HCT116 (cell line): ENCODE measurements around the gene DNM3. TPM values are rescaled to one million over a fixed set of nuclear protein-coding genes. Genes with fewer than 3 reads are reported as not detected.

Source experiments
- ATAC-seq: fragments of 200-7000 bp; cut with Tn5 transposase; 2 replicates; pipeline ENCODE4 v1.9.1; 2020; ENCODE audit warnings: mild to moderate bottlenecking, moderate library complexity
- BruUV-seq: library from RNA; stranded (reverse); fragments of 400-500 nt; replicated peaks from 2 replicates; lab custom pipeline; 2021; lab: Mats Ljungman, UMichigan
- CTCF ChIA-PET: fragments of 300-600 bp; sonication (Branson Sonifier 250); formaldehyde crosslinking; loops from one replicate; lab custom pipeline; 2021; ENCODE audit warnings: antibody characterized with exemption; lab: Charles Lee
- POLR2A ChIA-PET: fragments of 300-600, 350-600 bp; sonication (Branson Sonifier 250); formaldehyde crosslinking; loops from one replicate; lab custom pipeline; 2021; ENCODE audit warnings: antibody characterized with exemption; lab: Charles Lee
- RAD21 ChIA-PET, 2 experiments: fragments of 300-600 bp; sonication (Branson Sonifier 250); formaldehyde crosslinking; loops; one replicate each; lab custom pipeline; 2023; ENCODE audit warnings: low total read pairs in 2 of 2; ENCODE audit not compliant: uncharacterized antibody in 2 of 2, unreplicated experiment in 2 of 2, low non-redundant PET in 1 of 2; lab: Charles Lee
- DNase-seq: peaks from one replicate; pipeline ENCODE4 v3.0.0-alpha.2; 2010; ENCODE audit warnings: low read depth, low spot score
- H2AFZ ChIP-seq: fragments of 200-600 bp; shearing (Covaris generic), sonication (generic); 2 replicates; pipeline ENCODE4 v1.6.1; 2017; ENCODE audit warnings: low read depth, mixed run types, mixed read lengths, antibody characterized with exemption, low read length; ENCODE audit not compliant: poor library complexity, severe bottlenecking
- H3K27ac ChIP-seq: 2 replicates; pipeline ENCODE4 v1.5.1; 2012; ENCODE audit warnings: low read depth, low read length
- H3K27me3 ChIP-seq: fragments of 200-600 bp; sonication (generic); 2 replicates; pipeline ENCODE4 v1.6.1; 2016; ENCODE audit warnings: mixed run types, low read length, mixed read lengths; ENCODE audit not compliant: insufficient read depth
- H3K36me3 ChIP-seq, 2 experiments: fragments of 200-500 bp in 1 of 2; fragments of 200-600 bp in 1 of 2; sonication (Bioruptor generic) in 1 of 2; sonication (generic) in 1 of 2; 2 replicates each; pipeline versions ENCODE4 v1.5.1 to v1.6.1; 2014 to 2016; ENCODE audit warnings: low read length in 2 of 2, inconsistent platforms in 1 of 2, mixed read lengths in 1 of 2, mixed run types in 1 of 2; ENCODE audit not compliant: insufficient read depth in 2 of 2, control insufficient read depth in 1 of 2
- H3K4me1 ChIP-seq, 2 experiments: fragments of 200-600 bp in 1 of 2; sonication (generic) in 1 of 2; 2 replicates each; pipeline versions ENCODE4 v1.5.1 to v1.6.1; 2012 to 2017; ENCODE audit warnings: low read length in 2 of 2, inconsistent platforms in 1 of 2, mild to moderate bottlenecking in 1 of 2, mixed read lengths in 1 of 2, mixed run types in 1 of 2, moderate library complexity in 1 of 2; ENCODE audit not compliant: insufficient read depth in 2 of 2, control insufficient read depth in 1 of 2
- H3K4me2 ChIP-seq: fragments of 200-600 bp; sonication (generic); 2 replicates; pipeline ENCODE4 v1.6.1; 2017; ENCODE audit warnings: mixed run types, low read length, mixed read lengths
- H3K4me3 ChIP-seq, 2 experiments: fragments of 200-600 bp in 1 of 2; sonication (generic) in 1 of 2; replicated peaks in 1 of 2; 2 replicates each; pipeline ENCODE4 v1.5.1; 2011 to 2016; ENCODE audit warnings: low read length in 2 of 2, control low read depth in 1 of 2, low read depth in 1 of 2, mild to moderate bottlenecking in 1 of 2, mixed read lengths in 1 of 2, mixed run types in 1 of 2
- H3K79me2 ChIP-seq: fragments of 200-600 bp; sonication (generic); 2 replicates; pipeline ENCODE4 v1.6.1; 2017; ENCODE audit warnings: mild to moderate bottlenecking, mixed run types, low read length, moderate library complexity, mixed read lengths; ENCODE audit not compliant: insufficient read depth
- H3K9ac ChIP-seq: fragments of 200-600 bp; sonication (generic); 2 replicates; pipeline ENCODE4 v1.6.1; 2016; ENCODE audit warnings: low read length, mixed read lengths
- H3K9me2 ChIP-seq: fragments of 200-600 bp; sonication (generic), shearing (Covaris generic); 2 replicates; pipeline ENCODE4 v1.6.1; 2017; ENCODE audit warnings: mixed run types, mild to moderate bottlenecking, moderate library complexity; ENCODE audit not compliant: insufficient read depth
- H3K9me3 ChIP-seq, 2 experiments: fragments of 200-500 bp in 1 of 2; fragments of 200-600 bp in 1 of 2; sonication (Bioruptor generic) in 1 of 2; sonication (generic) in 1 of 2; 2 replicates each; pipeline ENCODE4 v1.6.1; 2014 to 2017; ENCODE audit warnings: low read length in 2 of 2, mixed read lengths in 2 of 2, inconsistent platforms in 1 of 2, low read depth in 1 of 2, mild to moderate bottlenecking in 1 of 2, mixed run types in 1 of 2, moderate library complexity in 1 of 2; ENCODE audit not compliant: control insufficient read depth in 1 of 2, insufficient read depth in 1 of 2
- H4K20me1 ChIP-seq: fragments of 200-600 bp; sonication (generic), shearing (Covaris generic); 2 replicates; pipeline ENCODE4 v1.6.1; 2017; ENCODE audit warnings: mixed run types, mild to moderate bottlenecking, moderate library complexity; ENCODE audit not compliant: insufficient read depth
- CEBPB ChIP-seq: IDR thresholded peaks from 2 replicates; pipeline ENCODE4 v1.6.1; 2012; ENCODE audit warnings: low read depth
- EGR1 ChIP-seq: IDR thresholded peaks from 2 replicates; pipeline ENCODE4 v1.6.1; 2012; ENCODE audit warnings: low read depth
- EZH2phosphoT487 ChIP-seq: fragments of 200-600 bp; IDR thresholded peaks from 2 replicates; pipeline ENCODE4 v1.6.1; 2018; ENCODE audit warnings: antibody characterized with exemption, borderline replicate concordance
- JUND ChIP-seq: IDR thresholded peaks from 2 replicates; pipeline ENCODE4 v1.6.1; 2012
- RAD21 ChIP-seq: IDR thresholded peaks from 2 replicates; pipeline ENCODE4 v1.6.1; 2012; ENCODE audit warnings: low read depth, mild to moderate bottlenecking
- SP1 ChIP-seq: IDR thresholded peaks from 2 replicates; pipeline ENCODE4 v1.6.1; 2012; ENCODE audit warnings: low read depth
- SRF ChIP-seq: IDR thresholded peaks from 2 replicates; pipeline ENCODE4 v1.6.1; 2012; ENCODE audit warnings: low read depth
- TCF7L2 ChIP-seq: IDR thresholded peaks from 2 replicates; pipeline ENCODE4 v1.7.0; 2011; ENCODE audit warnings: borderline replicate concordance, inconsistent platforms; ENCODE audit not compliant: insufficient read depth, insufficient read length; ENCODE audit errors: extremely low read depth
- YY1 ChIP-seq: IDR thresholded peaks from 2 replicates; pipeline ENCODE4 v1.6.1; 2011; ENCODE audit warnings: low read length, low read depth, moderate library complexity, mild to moderate bottlenecking; ENCODE audit not compliant: insufficient replicate concordance; ENCODE audit errors: extremely low read depth
- ZNF274 ChIP-seq: fragments of 200-500 bp; sonication (Bioruptor generic); IDR thresholded peaks from 2 replicates; pipeline ENCODE4 v1.6.1; 2014; ENCODE audit warnings: mild to moderate bottlenecking, low read depth, low read length, inconsistent platforms
- intact Hi-C: fragments of 100-400 bp; cut with micrococcal nuclease; formaldehyde crosslinking; loops from 2 replicates; pipeline ENCODE4 v1.10.0; 2022
- total RNA-seq: library from RNA; stranded (reverse); gene quantifications from one replicate; pipeline ENCODE4 v1.2.1, GENCODE V29; 2021; ENCODE audit not compliant: unreplicated experiment
- TF ChIP-seq, protein P1 (sequence below), 3 experiments: fragments of 200-600 bp in 1 of 3; sonication (generic) in 1 of 3; IDR thresholded peaks in 2 of 3; conservative IDR thresholded peaks in 1 of 3; 2 replicates each; pipeline ENCODE4 v1.5.1; 2012 to 2017; ENCODE audit warnings: low read depth in 2 of 3, low read length in 2 of 3, antibody characterized with exemption in 1 of 3, borderline replicate concordance in 1 of 3, control low read depth in 1 of 3, mild to moderate bottlenecking in 1 of 3, mixed read lengths in 1 of 3, mixed run types in 1 of 3, moderate library complexity in 1 of 3; ENCODE audit not compliant: insufficient read depth in 1 of 3
- TF ChIP-seq, protein P2 (sequence below): IDR thresholded peaks from 2 replicates; pipeline ENCODE4 v1.6.1; 2012
- TF ChIP-seq, protein P3 (sequence below): IDR thresholded peaks from 2 replicates; pipeline ENCODE4 v1.6.1; 2012; ENCODE audit warnings: low read depth
- TF ChIP-seq, protein P4 (sequence below): IDR thresholded peaks from 2 replicates; pipeline ENCODE4 v1.6.1; 2011; ENCODE audit warnings: mild to moderate bottlenecking, low read length, moderate library complexity; ENCODE audit not compliant: insufficient replicate concordance; ENCODE audit errors: extremely low read depth

Gene DNM3
- total RNA-seq, 1 experiment from 2014 or later = 3.1 TPM

DNA sequence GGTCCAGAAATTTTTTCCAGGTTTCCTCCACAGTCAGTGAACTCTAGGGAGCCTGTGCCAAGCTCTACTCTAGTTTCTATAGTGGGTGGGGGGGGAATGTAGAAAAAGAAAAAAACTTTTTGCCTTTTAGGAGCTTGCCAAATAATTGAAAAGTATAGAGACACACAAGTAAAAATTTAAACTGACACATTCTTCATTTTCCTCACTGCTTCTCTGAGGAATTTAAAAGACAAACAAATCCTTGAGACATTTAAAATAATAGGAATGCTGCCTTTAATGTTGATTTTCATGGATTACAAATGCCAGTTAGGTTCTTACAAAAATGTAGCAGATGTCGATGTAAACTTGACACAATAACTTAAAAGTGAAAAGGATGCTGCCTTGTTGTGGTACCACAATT, 241.9 kb downstream of the DNM3 start:
- Histone ChIP-seq H3K4me1 (no peaks in the 10 kb centered on the region), H3K36me3 (no peaks in the 10 kb centered on the region), H3K4me3 (no peak overlapping the region), H3K9ac (no peak overlapping the region), H3K9me3 (no peaks in the 10 kb centered on the region), H3K27ac (no peak overlapping the region), H3K79me2 (no peaks in the 10 kb centered on the region), H4K20me1 (no peaks in the 10 kb centered on the region), H3K9me2 (no peaks in the 10 kb centered on the region), H3K27me3 (no peaks in the 10 kb centered on the region), H2AFZ (no peak overlapping the region), H3K4me2 (no peak overlapping the region)
- ChIA-PET POLR2A (no interaction called here), RAD21 (no interaction called here), CTCF (no interaction called here)
- no peak for ATAC-seq
- intact Hi-C loops = no loop called here
- DNase-seq = no peak
- TF ChIP-seq EZH2phosphoT487 (no peak), RAD21 (no peak), ZNF274 (no peak), EGR1 (no peak), TCF7L2 (no peak), CEBPB (no peak), JUND (no peak), YY1 (no peak), SRF (no peak), SP1 (no peak)
- TF ChIP-seq, protein P1, sequence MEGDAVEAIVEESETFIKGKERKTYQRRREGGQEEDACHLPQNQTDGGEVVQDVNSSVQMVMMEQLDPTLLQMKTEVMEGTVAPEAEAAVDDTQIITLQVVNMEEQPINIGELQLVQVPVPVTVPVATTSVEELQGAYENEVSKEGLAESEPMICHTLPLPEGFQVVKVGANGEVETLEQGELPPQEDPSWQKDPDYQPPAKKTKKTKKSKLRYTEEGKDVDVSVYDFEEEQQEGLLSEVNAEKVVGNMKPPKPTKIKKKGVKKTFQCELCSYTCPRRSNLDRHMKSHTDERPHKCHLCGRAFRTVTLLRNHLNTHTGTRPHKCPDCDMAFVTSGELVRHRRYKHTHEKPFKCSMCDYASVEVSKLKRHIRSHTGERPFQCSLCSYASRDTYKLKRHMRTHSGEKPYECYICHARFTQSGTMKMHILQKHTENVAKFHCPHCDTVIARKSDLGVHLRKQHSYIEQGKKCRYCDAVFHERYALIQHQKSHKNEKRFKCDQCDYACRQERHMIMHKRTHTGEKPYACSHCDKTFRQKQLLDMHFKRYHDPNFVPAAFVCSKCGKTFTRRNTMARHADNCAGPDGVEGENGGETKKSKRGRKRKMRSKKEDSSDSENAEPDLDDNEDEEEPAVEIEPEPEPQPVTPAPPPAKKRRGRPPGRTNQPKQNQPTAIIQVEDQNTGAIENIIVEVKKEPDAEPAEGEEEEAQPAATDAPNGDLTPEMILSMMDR (IDR thresholded peaks at IDR 0.05 in 2 of 3, conservative IDR thresholded peaks at IDR 0.05 in 1 of 3; ENCODE audit: borderline replicate concordance in 1 of 3, insufficient read depth in 1 of 3, low read depth in 2 of 3, low read length in 2 of 3) = no peak
- TF ChIP-seq, protein P2, sequence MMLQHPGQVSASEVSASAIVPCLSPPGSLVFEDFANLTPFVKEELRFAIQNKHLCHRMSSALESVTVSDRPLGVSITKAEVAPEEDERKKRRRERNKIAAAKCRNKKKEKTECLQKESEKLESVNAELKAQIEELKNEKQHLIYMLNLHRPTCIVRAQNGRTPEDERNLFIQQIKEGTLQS = no peak
- TF ChIP-seq, protein P3, sequence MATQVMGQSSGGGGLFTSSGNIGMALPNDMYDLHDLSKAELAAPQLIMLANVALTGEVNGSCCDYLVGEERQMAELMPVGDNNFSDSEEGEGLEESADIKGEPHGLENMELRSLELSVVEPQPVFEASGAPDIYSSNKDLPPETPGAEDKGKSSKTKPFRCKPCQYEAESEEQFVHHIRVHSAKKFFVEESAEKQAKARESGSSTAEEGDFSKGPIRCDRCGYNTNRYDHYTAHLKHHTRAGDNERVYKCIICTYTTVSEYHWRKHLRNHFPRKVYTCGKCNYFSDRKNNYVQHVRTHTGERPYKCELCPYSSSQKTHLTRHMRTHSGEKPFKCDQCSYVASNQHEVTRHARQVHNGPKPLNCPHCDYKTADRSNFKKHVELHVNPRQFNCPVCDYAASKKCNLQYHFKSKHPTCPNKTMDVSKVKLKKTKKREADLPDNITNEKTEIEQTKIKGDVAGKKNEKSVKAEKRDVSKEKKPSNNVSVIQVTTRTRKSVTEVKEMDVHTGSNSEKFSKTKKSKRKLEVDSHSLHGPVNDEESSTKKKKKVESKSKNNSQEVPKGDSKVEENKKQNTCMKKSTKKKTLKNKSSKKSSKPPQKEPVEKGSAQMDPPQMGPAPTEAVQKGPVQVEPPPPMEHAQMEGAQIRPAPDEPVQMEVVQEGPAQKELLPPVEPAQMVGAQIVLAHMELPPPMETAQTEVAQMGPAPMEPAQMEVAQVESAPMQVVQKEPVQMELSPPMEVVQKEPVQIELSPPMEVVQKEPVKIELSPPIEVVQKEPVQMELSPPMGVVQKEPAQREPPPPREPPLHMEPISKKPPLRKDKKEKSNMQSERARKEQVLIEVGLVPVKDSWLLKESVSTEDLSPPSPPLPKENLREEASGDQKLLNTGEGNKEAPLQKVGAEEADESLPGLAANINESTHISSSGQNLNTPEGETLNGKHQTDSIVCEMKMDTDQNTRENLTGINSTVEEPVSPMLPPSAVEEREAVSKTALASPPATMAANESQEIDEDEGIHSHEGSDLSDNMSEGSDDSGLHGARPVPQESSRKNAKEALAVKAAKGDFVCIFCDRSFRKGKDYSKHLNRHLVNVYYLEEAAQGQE = no peak
- TF ChIP-seq, protein P4, sequence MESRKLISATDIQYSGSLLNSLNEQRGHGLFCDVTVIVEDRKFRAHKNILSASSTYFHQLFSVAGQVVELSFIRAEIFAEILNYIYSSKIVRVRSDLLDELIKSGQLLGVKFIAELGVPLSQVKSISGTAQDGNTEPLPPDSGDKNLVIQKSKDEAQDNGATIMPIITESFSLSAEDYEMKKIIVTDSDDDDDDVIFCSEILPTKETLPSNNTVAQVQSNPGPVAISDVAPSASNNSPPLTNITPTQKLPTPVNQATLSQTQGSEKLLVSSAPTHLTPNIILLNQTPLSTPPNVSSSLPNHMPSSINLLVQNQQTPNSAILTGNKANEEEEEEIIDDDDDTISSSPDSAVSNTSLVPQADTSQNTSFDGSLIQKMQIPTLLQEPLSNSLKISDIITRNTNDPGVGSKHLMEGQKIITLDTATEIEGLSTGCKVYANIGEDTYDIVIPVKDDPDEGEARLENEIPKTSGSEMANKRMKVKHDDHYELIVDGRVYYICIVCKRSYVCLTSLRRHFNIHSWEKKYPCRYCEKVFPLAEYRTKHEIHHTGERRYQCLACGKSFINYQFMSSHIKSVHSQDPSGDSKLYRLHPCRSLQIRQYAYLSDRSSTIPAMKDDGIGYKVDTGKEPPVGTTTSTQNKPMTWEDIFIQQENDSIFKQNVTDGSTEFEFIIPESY = no peak
- BruUV-seq = no TSS peak
